Tibial nerve (tissue), 4 donors: ENCODE results near the gene FAR1. TPM values are rescaled to one million over a fixed set of nuclear protein-coding genes. Genes with fewer than 3 reads are reported as not detected.

Experiments used
- DNase-seq, 2 donors: peaks; one replicate each; pipeline ENCODE4 v3.0.0-alpha.2; 2019; ENCODE audit warnings: low spot score in 2 of 2
- H3K27ac ChIP-seq, 4 donors: fragments of 200-600 bp; sonication (generic) in 3 of 4; one replicate each; pipeline ENCODE4 v1.5.1; 2017 to 2019; ENCODE audit warnings: mild to moderate bottlenecking in 1 of 4
- H3K27me3 ChIP-seq, 2 donors: fragments of 200-600 bp; sonication (generic) in 1 of 2; one replicate each; pipeline versions ENCODE4 v1.5.1 to v1.6.0; 2017 to 2019
- H3K36me3 ChIP-seq, 3 donors: fragments of 200-600 bp; sonication (generic); one replicate each; pipeline ENCODE4 v1.5.1; 2018 to 2019
- H3K4me1 ChIP-seq, 4 donors: fragments of 200-600 bp; sonication (generic) in 3 of 4; one replicate each; pipeline ENCODE4 v1.5.1; 2017 to 2019
- H3K4me3 ChIP-seq, 4 donors: fragments of 200-600 bp; sonication (generic) in 3 of 4; one replicate each; pipeline ENCODE4 v1.5.1; 2017 to 2019; ENCODE audit warnings: mild to moderate bottlenecking in 1 of 4, moderate library complexity in 1 of 4
- H3K9me3 ChIP-seq, 4 donors: fragments of 200-600 bp; sonication (generic) in 3 of 4; one replicate each; pipeline ENCODE4 v1.5.1; 2017 to 2019
- EP300 ChIP-seq, 2 donors: sonication (generic); formaldehyde crosslinking; IDR thresholded peaks; one replicate each; pipeline ENCODE4 v1.6.1; 2017; ENCODE audit warnings: antibody characterized with exemption in 2 of 2, mild to moderate bottlenecking in 1 of 2
- POLR2A ChIP-seq, 2 donors: fragments of 450-650 bp; IDR thresholded peaks; one replicate each; pipeline ENCODE4 v1.6.1; 2017; ENCODE audit warnings: antibody characterized with exemption in 2 of 2, mild to moderate bottlenecking in 2 of 2, moderate library complexity in 2 of 2
- WGBS, 2 donors: methylation state at CpG; one replicate each; pipeline ENCODE4 v1.1.5; 2018; 5-methylcytosine and 5-hydroxymethylcytosine counted together
- total RNA-seq, 4 donors: library from RNA; depleted of rRNA; stranded (reverse); fragments of >200 nt; gene quantifications; one replicate each; pipeline ENCODE4 v1.1.0, GENCODE V29; 2016
- TF ChIP-seq, protein P1 (sequence below), 5 experiments: fragments of 200-600 bp in 3 of 5; fragments of 450-650 bp in 2 of 5; sonication (generic) in 3 of 5; IDR thresholded peaks; one replicate each; pipeline ENCODE4 v1.5.1; 2016 to 2019; ENCODE audit warnings: antibody characterized with exemption in 5 of 5, mild to moderate bottlenecking in 3 of 5, moderate library complexity in 2 of 5

FAR1 gene
- total RNA-seq, 4 donors from 2014 or later: 54.6 to 64.0 (median 60.3) TPM

DNA sequence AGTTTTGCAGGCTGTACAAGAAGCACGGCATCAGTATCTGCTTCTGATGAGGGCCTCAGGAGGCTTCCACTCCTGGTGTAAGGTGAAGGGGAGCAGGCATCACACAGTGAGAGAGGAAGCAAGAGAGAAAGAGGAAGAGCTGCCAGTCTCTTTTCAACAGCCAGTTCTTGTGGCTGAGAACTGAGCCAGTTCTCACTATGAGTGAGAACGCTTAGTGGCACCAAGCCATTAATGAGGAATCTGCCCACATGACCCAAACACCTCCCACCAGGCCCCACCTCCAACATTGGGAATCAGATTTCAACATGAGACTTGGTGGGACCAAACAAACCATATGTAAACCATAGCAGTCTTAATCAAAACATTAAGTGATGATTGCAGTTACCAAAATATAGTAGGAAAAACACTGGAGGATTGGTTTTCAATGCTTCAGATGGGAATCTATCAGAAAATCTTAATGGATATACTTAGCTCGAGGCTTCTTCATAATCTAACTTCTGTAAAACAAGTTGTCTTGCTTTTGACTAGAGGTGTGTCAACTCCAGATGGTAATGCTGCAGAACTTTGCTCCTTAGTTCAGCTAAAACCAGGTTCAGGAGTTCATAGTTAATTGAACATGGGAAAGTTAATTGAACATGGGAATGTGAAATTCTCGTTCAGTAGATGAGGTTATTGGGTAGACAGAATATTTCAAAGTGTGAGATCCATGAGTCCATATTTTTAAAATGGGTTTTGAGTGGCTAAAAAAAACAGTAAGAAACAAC, 12.2 kb downstream of the FAR1 start:
- no peaks in the 10 kb centered on the region for H3K9me3 ChIP-seq
- TF ChIP-seq EP300 (IDR thresholded peaks at IDR 0.05): no peak
- TF ChIP-seq, protein P1, sequence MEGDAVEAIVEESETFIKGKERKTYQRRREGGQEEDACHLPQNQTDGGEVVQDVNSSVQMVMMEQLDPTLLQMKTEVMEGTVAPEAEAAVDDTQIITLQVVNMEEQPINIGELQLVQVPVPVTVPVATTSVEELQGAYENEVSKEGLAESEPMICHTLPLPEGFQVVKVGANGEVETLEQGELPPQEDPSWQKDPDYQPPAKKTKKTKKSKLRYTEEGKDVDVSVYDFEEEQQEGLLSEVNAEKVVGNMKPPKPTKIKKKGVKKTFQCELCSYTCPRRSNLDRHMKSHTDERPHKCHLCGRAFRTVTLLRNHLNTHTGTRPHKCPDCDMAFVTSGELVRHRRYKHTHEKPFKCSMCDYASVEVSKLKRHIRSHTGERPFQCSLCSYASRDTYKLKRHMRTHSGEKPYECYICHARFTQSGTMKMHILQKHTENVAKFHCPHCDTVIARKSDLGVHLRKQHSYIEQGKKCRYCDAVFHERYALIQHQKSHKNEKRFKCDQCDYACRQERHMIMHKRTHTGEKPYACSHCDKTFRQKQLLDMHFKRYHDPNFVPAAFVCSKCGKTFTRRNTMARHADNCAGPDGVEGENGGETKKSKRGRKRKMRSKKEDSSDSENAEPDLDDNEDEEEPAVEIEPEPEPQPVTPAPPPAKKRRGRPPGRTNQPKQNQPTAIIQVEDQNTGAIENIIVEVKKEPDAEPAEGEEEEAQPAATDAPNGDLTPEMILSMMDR (IDR thresholded peaks at IDR 0.05): no peak
- DNase-seq: no peak
- no peaks in the 10 kb centered on the region for H3K36me3 ChIP-seq
- H3K27me3 ChIP-seq: no peaks in the 10 kb centered on the region
- H3K4me3 ChIP-seq: no peak overlapping the region
- H3K4me1 ChIP-seq: peaks cover 0 to 75% (median 10%) of the 10 kb centered on the region in 4 donors
- peak overlapping the region in 1 of 4 donors; percentile 36 for H3K27ac ChIP-seq
- 85 to 86% methylated on average over 4 of the region's 4 CpGs for WGBS, 2 donors

DNA sequence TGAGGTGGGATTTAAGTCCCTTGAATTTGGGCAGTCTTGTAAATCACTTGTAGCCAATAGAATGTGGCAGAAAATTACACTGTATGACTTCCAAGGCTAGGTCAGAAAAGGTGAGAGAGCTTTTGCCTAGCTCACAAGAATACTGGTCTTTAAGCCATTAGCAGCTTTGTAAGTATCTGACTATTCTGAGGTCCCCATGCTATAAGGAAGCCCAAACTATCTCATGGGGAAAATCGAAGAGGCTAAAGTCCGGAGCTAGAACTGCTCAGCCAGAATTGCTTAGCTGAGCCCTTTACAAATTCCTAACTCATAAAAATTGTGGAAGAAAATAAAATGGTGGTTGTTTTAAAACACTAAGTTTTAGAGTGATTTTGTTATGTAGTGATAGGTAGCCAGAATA, 13.0 kb downstream of the FAR1 start:
- no peaks in the 10 kb centered on the region for H3K36me3 ChIP-seq
- no peak for DNase-seq
- H3K27ac ChIP-seq: no peak overlapping the region
- peaks cover 0 to 72% (median 5%) of the 10 kb centered on the region in 4 donors for H3K4me1 ChIP-seq
- TF ChIP-seq, protein P1 (IDR thresholded peaks at IDR 0.05): no peak
- TF ChIP-seq EP300 (IDR thresholded peaks at IDR 0.05) (no peak), POLR2A (IDR thresholded peaks at IDR 0.05) (no peak)
- H3K9me3 ChIP-seq: no peaks in the 10 kb centered on the region
- WGBS, 2 donors: 69 to 78% methylated on average over 2 of the region's 2 CpGs
- no peak overlapping the region for H3K4me3 ChIP-seq
- H3K27me3 ChIP-seq: no peaks in the 10 kb centered on the region

DNA sequence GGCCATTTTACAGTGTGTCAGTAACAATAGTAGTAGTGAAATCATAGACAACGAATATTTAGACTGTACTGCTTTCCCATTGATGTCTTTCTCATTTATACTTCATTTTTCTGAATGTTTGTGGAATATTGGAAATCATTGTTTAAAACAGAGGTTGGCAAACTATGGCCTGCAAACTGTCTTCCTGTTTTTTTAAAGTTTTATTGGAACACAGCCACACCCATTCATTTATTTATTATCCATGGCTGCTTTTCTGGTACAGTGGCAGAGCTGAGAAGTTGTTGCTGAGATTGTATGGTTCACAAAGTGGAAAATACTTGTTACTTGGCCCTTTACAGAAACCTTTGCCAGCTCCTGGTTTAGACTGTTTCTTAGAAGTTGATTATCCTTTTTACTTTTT, 13.7 kb downstream of the FAR1 start:
- no peak for DNase-seq
- TF ChIP-seq EP300 (IDR thresholded peaks at IDR 0.05) (no peak), POLR2A (IDR thresholded peaks at IDR 0.05) (no peak)
- TF ChIP-seq, protein P1 (IDR thresholded peaks at IDR 0.05): no peak
- H3K36me3 ChIP-seq: no peaks in the 10 kb centered on the region
- 44 to 47% methylated on average over 1 of the region's 1 CpG for WGBS, 2 donors
- no peak overlapping the region for H3K4me3 ChIP-seq
- H3K27ac ChIP-seq: no peak overlapping the region
- no peaks in the 10 kb centered on the region for H3K9me3 ChIP-seq
- H3K27me3 ChIP-seq: no peaks in the 10 kb centered on the region
- H3K4me1 ChIP-seq: peaks cover 0 to 64% (median 4%) of the 10 kb centered on the region in 4 donors

DNA sequence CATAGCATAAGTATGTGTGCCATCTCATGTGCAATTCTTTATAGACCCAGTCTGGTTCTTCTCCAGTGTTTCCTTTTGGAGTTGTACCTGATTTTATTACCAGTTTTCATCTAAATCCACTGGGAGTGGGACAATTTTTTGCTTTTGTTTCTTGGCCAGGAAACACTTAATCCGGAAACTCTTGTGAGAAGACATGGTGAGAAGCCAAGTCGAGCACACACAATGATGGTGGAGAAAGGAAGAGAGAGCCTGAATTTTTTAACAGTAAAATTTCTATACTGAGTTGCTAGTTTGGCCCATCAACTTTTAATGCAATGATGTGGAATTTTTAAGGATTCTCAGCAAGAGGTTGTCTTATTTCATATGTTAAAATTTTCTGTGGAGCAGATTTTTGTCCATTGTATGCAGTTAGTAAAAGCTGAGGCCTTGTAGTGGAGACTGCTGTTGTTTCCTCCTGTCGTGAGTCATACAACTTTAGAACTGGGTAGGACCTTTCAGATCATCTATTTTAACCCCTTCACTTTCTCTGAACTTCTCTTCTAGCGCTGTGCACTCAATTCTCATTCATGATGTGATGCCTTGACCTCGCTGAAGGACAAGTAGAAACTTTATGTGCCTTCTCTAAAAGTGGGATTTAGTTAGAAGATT, 17.1 kb downstream of the FAR1 start:
- H3K9me3 ChIP-seq: no peaks in the 10 kb centered on the region
- DNase-seq: no peak
- peaks cover 0 to 42% (median 2%) of the 10 kb centered on the region in 4 donors for H3K4me1 ChIP-seq
- H3K4me3 ChIP-seq: no peak overlapping the region
- TF ChIP-seq, protein P1 (IDR thresholded peaks at IDR 0.05): no peak
- H3K27me3 ChIP-seq: no peaks in the 10 kb centered on the region
- no peaks in the 10 kb centered on the region for H3K36me3 ChIP-seq
- WGBS, 2 donors: 56 to 57% methylated on average over 5 of the region's 5 CpGs
- H3K27ac ChIP-seq: no peak overlapping the region

DNA sequence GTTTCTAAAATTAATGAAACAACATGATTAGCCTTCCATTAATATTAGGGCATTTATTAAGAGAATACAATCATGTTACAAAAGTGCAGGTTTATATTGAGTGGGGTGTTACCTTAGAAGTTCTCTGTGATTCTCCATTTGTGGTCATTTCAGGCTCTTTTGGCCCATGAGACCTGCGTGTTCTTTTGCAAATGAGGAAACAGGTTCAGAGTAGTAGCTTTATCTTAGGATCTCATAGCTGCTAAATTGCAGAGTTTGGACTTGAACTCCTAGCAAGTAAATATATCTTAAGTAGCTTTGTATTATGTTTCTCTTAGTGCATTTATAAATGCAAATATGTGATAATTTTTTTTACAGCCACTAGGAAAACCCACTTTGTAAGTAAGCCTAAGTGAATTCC, 18.3 kb downstream of the FAR1 start:
- H3K4me3 ChIP-seq: no peak overlapping the region
- peaks cover 0 to 31% (median 0%) of the 10 kb centered on the region in 4 donors for H3K4me1 ChIP-seq
- DNase-seq: no peak
- 75 to 91% methylated on average over 1 of the region's 1 CpG for WGBS, 2 donors
- H3K27me3 ChIP-seq: no peaks in the 10 kb centered on the region
- H3K9me3 ChIP-seq: no peaks in the 10 kb centered on the region
- no peak overlapping the region for H3K27ac ChIP-seq
- no peaks in the 10 kb centered on the region for H3K36me3 ChIP-seq
- TF ChIP-seq, protein P1 (IDR thresholded peaks at IDR 0.05): no peak
- TF ChIP-seq EP300 (IDR thresholded peaks at IDR 0.05) (no peak), POLR2A (IDR thresholded peaks at IDR 0.05) (no peak)
